SK-N-SH (cell line): ENCODE data around the gene EFCAB6. TPM values are rescaled to one million over a fixed set of nuclear protein-coding genes. Genes with fewer than 3 reads are reported as not detected.

Experiments
- CTCF ChIA-PET: fragments of 300-600, 350-600 bp; formaldehyde crosslinking; extraction: SDS; loops from one replicate; lab custom pipeline; 2021; lab: Yijun Ruan, JAX
- POLR2A ChIA-PET: fragments of 350-600 bp; sonication (Branson Sonifier 250); formaldehyde crosslinking; extraction: SDS; loops from one replicate; lab custom pipeline; 2020; ENCODE audit warnings: antibody characterized with exemption, inconsistent platforms; lab: Yijun Ruan, JAX
- DNase-seq: peaks from one replicate; pipeline ENCODE4 v3.0.0; 2012
- H2AFZ ChIP-seq: fragments of 200-600 bp; sonication (generic); 2 replicates; pipeline ENCODE4 v1.8.1; 2016; ENCODE audit warnings: antibody characterized with exemption, mild to moderate bottlenecking, low read depth
- H3F3A ChIP-seq: fragments of 200-600 bp; sonication (generic); replicated peaks from 2 replicates; pipeline ENCODE3; 2016; ENCODE audit warnings: antibody characterized with exemption, mild to moderate bottlenecking; ENCODE audit not compliant: insufficient read depth
- H3K27ac ChIP-seq, 2 experiments: fragments of 200-500 bp in 1 of 2; fragments of 200-600 bp in 1 of 2; sonication (Bioruptor generic) in 1 of 2; sonication (generic), shearing (Covaris generic) in 1 of 2; 2 replicates each; pipeline versions ENCODE4 v1.5.1 to v1.6.1; 2014 to 2016; ENCODE audit warnings: low read depth in 2 of 2, inconsistent platforms in 1 of 2, low read length in 1 of 2, mild to moderate bottlenecking in 1 of 2, mixed read lengths in 1 of 2
- H3K27me3 ChIP-seq: fragments of 200-600 bp; sonication (generic), shearing (Covaris generic); 2 replicates; pipeline ENCODE4 v1.6.1; 2016; ENCODE audit warnings: mixed run types; ENCODE audit not compliant: insufficient read depth
- H3K36me3 ChIP-seq, 2 experiments: fragments of 200-500 bp in 1 of 2; fragments of 200-600 bp in 1 of 2; sonication (Bioruptor generic) in 1 of 2; sonication (generic) in 1 of 2; replicated peaks in 1 of 2; 2 replicates each; pipeline versions ENCODE3 to v1.5.1; 2014 to 2016; ENCODE audit warnings: low read length in 1 of 2, mild to moderate bottlenecking in 1 of 2; ENCODE audit not compliant: insufficient read depth in 2 of 2, control insufficient read depth in 1 of 2
- H3K4me1 ChIP-seq, 2 experiments: fragments of 200-500 bp in 1 of 2; fragments of 200-600 bp in 1 of 2; sonication (Bioruptor generic) in 1 of 2; sonication (generic), shearing (Covaris generic) in 1 of 2; 2 replicates each; pipeline versions ENCODE4 v1.5.1 to v1.6.1; 2014 to 2016; ENCODE audit warnings: low read depth in 1 of 2, low read length in 1 of 2, mixed run types in 1 of 2; ENCODE audit not compliant: insufficient read depth in 2 of 2, control insufficient read depth in 1 of 2
- H3K4me2 ChIP-seq: fragments of 200-600 bp; sonication (generic), shearing (Covaris generic); 2 replicates; pipeline ENCODE4 v1.6.1; 2017; ENCODE audit warnings: mixed run types
- H3K4me3 ChIP-seq, 2 experiments: fragments of 200-500 bp in 1 of 2; fragments of 200-600 bp in 1 of 2; sonication (Bioruptor generic) in 1 of 2; sonication (generic), shearing (Covaris generic) in 1 of 2; 2 replicates each; pipeline versions ENCODE4 v1.5.1 to v1.8.1; 2014 to 2016; ENCODE audit warnings: low read depth in 2 of 2, inconsistent platforms in 1 of 2, low read length in 1 of 2, mild to moderate bottlenecking in 1 of 2, mixed read lengths in 1 of 2, moderate library complexity in 1 of 2
- H3K79me2 ChIP-seq: fragments of 200-600 bp; sonication (generic); 2 replicates; pipeline ENCODE4 v1.8.1; 2017; ENCODE audit warnings: mild to moderate bottlenecking; ENCODE audit not compliant: insufficient read depth
- H3K9ac ChIP-seq: fragments of 200-600 bp; sonication (generic); 2 replicates; pipeline ENCODE4 v1.6.1; 2017; ENCODE audit warnings: mixed run types
- H3K9me2 ChIP-seq: fragments of 200-600 bp; sonication (generic); 2 replicates; pipeline ENCODE4 v1.6.1; 2017; ENCODE audit warnings: mixed run types
- H3K9me3 ChIP-seq: fragments of 200-600 bp; sonication (generic); 2 replicates; pipeline ENCODE4 v1.6.1; 2017; ENCODE audit warnings: mixed run types, mild to moderate bottlenecking, moderate library complexity
- H4K20me1 ChIP-seq: fragments of 200-600 bp; sonication (generic); 2 replicates; pipeline ENCODE4 v1.6.1; 2017; ENCODE audit warnings: mild to moderate bottlenecking, mixed run types; ENCODE audit not compliant: insufficient read depth
- CHD2 ChIP-seq: fragments of 150-350 bp; IDR thresholded peaks from 2 replicates; pipeline ENCODE4 v1.6.1; 2018; ENCODE audit warnings: low read length; ENCODE audit not compliant: partially characterized antibody
- CTCF ChIP-seq: fragments of 200-600 bp; sonication (generic); IDR thresholded peaks from 2 replicates; pipeline ENCODE4 v1.6.1; 2017; ENCODE audit warnings: antibody characterized with exemption, mild to moderate bottlenecking, moderate library complexity
- MAX ChIP-seq: IDR thresholded peaks from 2 replicates; pipeline ENCODE4 v1.4.0; 2012; ENCODE audit warnings: low read depth
- NFIC ChIP-seq: IDR thresholded peaks from 2 replicates; pipeline ENCODE4 v1.4.0; 2012; ENCODE audit warnings: borderline replicate concordance
- POLR2AphosphoS5 ChIP-seq: IDR thresholded peaks from 2 replicates; pipeline ENCODE4 v1.6.1; 2012; ENCODE audit warnings: low read depth, low read length
- RCOR1 ChIP-seq: fragments of 150-350 bp; IDR thresholded peaks from 2 replicates; pipeline ENCODE4 v1.6.1; 2017; ENCODE audit warnings: antibody characterized with exemption, low read length
- REST ChIP-seq: IDR thresholded peaks from 2 replicates; pipeline ENCODE4 v1.6.1; 2012; ENCODE audit warnings: mild to moderate bottlenecking, low read depth, low read length, moderate library complexity
- RFX5 ChIP-seq: IDR thresholded peaks from 2 replicates; pipeline ENCODE4 v1.6.1; 2012; ENCODE audit warnings: mild to moderate bottlenecking, improper control_type of control experiment, low read length
- SIN3A ChIP-seq: IDR thresholded peaks from 2 replicates; pipeline ENCODE4 v1.6.1; 2012; ENCODE audit warnings: low read depth, mild to moderate bottlenecking, low read length, moderate library complexity, borderline replicate concordance
- TCF12 ChIP-seq: IDR thresholded peaks from 2 replicates; pipeline ENCODE4 v1.4.0; 2012
- YY1 ChIP-seq: IDR thresholded peaks from 2 replicates; pipeline ENCODE4 v1.4.0; 2012; ENCODE audit warnings: low read depth, mild to moderate bottlenecking
- WGBS: methylation state at CpG from one replicate; pipeline ENCODE4 v1.1.6; 2017; ENCODE audit warnings: low lambda C conversion rate; 5-methylcytosine and 5-hydroxymethylcytosine counted together
- polyA plus RNA-seq, 3 experiments: library from polyadenylated mRNA; depleted of rRNA; stranded (reverse); fragments of >200 nt; gene quantifications; 2 replicates each; pipeline ENCODE4 v1.2.3, GENCODE V29; 2012

EFCAB6 gene
- polyA plus RNA-seq, 1 of the 3 experiments (the other 2 are of a cell fraction): 0.46 TPM

- Histone ChIP-seq H3K27ac (no peak overlapping the region), H3K27me3 (no peaks in the 10 kb centered on the region), H2AFZ (no peak overlapping the region), H3K36me3 (no peaks in the 10 kb centered on the region), H4K20me1 (no peaks in the 10 kb centered on the region), H3K9ac (no peak overlapping the region), H3K4me1 (no peaks in the 10 kb centered on the region), H3K79me2 (no peaks in the 10 kb centered on the region), H3K4me3 (no peak overlapping the region), H3K9me2 (no peaks in the 10 kb centered on the region), H3F3A (no peaks in the 10 kb centered on the region), H3K9me3 (no peaks in the 10 kb centered on the region), H3K4me2 (no peak overlapping the region)
- DNase-seq: no peak
- 64% methylated on average over 6 of the region's 14 CpGs for WGBS
- TF ChIP-seq YY1: no peak
- TF ChIP-seq RFX5: no peak
- TF ChIP-seq REST: no peak
- TF ChIP-seq MAX: no peak
- TF ChIP-seq CHD2: no peak
- ChIA-PET CTCF (no interaction called here), POLR2A (no interaction called here)
These were observed 295.7 kb downstream of the EFCAB6 start for GRCh38 chr22:43516386-43516785.

GRCh38 chr22:43515902-43516301 lies 296.2 kb downstream of the EFCAB6 start:
- POLR2A ChIA-PET: no interaction called here
- 80% methylated on average over 3 of the region's 13 CpGs for WGBS
- Histone ChIP-seq H3F3A (no peaks in the 10 kb centered on the region), H2AFZ (no peak overlapping the region), H3K9ac (no peak overlapping the region), H4K20me1 (no peaks in the 10 kb centered on the region), H3K4me2 (no peak overlapping the region), H3K27ac (no peak overlapping the region), H3K27me3 (no peaks in the 10 kb centered on the region), H3K4me1 (no peaks in the 10 kb centered on the region), H3K9me2 (no peaks in the 10 kb centered on the region), H3K79me2 (no peaks in the 10 kb centered on the region)
- CTCF ChIA-PET: no interaction called here
- no peak for DNase-seq
- no peak for TF ChIP-seq NFIC
- TF ChIP-seq POLR2AphosphoS5: no peak
- TF ChIP-seq, all 33 proteins: peak for 0
- Histone ChIP-seq H3K9me3 (no peaks in the 10 kb centered on the region), H3K36me3 (no peaks in the 10 kb centered on the region), H3K4me3 (no peak overlapping the region)

GRCh38 chr22:43515411-43515810 lies 296.7 kb downstream of the EFCAB6 start:
- no peak overlapping the region for H3K4me2 ChIP-seq
- no peak overlapping the region for H2AFZ ChIP-seq
- no peaks in the 10 kb centered on the region for H3K27me3 ChIP-seq
- H3K79me2 ChIP-seq: no peaks in the 10 kb centered on the region
- TF ChIP-seq SIN3A (no peak), CTCF (no peak), NFIC (no peak), RCOR1 (no peak), REST (no peak), YY1 (no peak), TCF12 (no peak)
- TF ChIP-seq, all 33 proteins: peak for 0
- no peak for DNase-seq
- Histone ChIP-seq H3K27ac (no peak overlapping the region), H3K9me3 (no peaks in the 10 kb centered on the region), H3F3A (no peaks in the 10 kb centered on the region), H3K36me3 (no peaks in the 10 kb centered on the region), H4K20me1 (no peaks in the 10 kb centered on the region), H3K9me2 (no peaks in the 10 kb centered on the region), H3K4me1 (no peaks in the 10 kb centered on the region), H3K4me3 (no peak overlapping the region), H3K9ac (no peak overlapping the region)
- WGBS: 60% methylated on average over 1 of the region's 8 CpGs
- ChIA-PET CTCF (no interaction called here), POLR2A (no interaction called here)
